Measurements from ENCODE around the gene HSD17B2. TPM values are rescaled to one million over a fixed set of nuclear protein-coding genes. Genes with fewer than 3 reads are reported as not detected.

Gene HSD17B2
- polyA plus RNA-seq, 1 experiment = 14.1 TPM

- TF ChIP-seq, protein P1, sequence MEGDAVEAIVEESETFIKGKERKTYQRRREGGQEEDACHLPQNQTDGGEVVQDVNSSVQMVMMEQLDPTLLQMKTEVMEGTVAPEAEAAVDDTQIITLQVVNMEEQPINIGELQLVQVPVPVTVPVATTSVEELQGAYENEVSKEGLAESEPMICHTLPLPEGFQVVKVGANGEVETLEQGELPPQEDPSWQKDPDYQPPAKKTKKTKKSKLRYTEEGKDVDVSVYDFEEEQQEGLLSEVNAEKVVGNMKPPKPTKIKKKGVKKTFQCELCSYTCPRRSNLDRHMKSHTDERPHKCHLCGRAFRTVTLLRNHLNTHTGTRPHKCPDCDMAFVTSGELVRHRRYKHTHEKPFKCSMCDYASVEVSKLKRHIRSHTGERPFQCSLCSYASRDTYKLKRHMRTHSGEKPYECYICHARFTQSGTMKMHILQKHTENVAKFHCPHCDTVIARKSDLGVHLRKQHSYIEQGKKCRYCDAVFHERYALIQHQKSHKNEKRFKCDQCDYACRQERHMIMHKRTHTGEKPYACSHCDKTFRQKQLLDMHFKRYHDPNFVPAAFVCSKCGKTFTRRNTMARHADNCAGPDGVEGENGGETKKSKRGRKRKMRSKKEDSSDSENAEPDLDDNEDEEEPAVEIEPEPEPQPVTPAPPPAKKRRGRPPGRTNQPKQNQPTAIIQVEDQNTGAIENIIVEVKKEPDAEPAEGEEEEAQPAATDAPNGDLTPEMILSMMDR (IDR thresholded peaks at IDR 0.05; ENCODE audit: low read depth, low read length) = no peak
- H3K4me3 ChIP-seq (ENCODE audit: low read depth, low read length) = no peak overlapping the region
- no peaks in the 10 kb centered on the region for H3K27me3 ChIP-seq (ENCODE audit: control insufficient read depth, insufficient read depth, low read length)
- no peaks in the 10 kb centered on the region for H3K9me3 ChIP-seq (ENCODE audit: control insufficient read depth, insufficient read depth, low read length)
- no peak for DNase-seq (ENCODE audit: low read depth, low spot score)
- ChIA-PET CTCF (no interaction called here), POLR2A (no interaction called here)
- H3K27ac ChIP-seq (ENCODE audit: low read depth, low read length) = no peak overlapping the region
Observed at GRCh38 chr16:82088483-82088882, 53.4 kb downstream of the HSD17B2 start.

GRCh38 chr16:82091241-82091640 lies 56.2 kb downstream of the HSD17B2 start:
- CTCF ChIA-PET = interaction anchor here (0.6 to 1.6 kb wide), 3 partner anchors 59 to 139 kb away, joined by 3 to 4 read pairs (median 4); no protein-coding TSS in a partner anchor

DNA sequence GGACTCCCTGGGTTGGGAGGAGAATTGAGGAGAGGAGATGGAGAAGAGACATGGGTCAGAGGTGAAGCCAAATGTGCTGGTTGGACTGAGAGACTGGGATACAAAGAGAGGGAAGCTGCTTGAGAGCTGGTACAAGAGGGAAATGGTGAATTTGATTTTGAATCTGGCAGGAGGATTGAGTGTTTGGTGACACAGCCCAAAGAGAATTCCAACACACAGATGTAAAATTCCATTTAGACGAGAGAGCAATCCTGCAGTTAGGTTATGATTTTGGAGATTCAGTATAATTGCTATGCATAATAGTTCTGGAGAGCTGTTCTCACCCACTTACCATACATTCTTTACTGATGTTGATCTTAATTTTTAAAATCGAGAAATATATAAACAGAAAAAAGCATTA lies 57.7 kb downstream of the HSD17B2 start:
- H3K27me3 ChIP-seq (ENCODE audit: control insufficient read depth, insufficient read depth, low read length) = no peaks in the 10 kb centered on the region
- no peak overlapping the region for H3K4me3 ChIP-seq (ENCODE audit: low read depth, low read length)
- ChIA-PET CTCF (no interaction called here), POLR2A (no interaction called here)
- no peak for DNase-seq (ENCODE audit: low read depth, low spot score)
- no peak overlapping the region for H3K27ac ChIP-seq (ENCODE audit: low read depth, low read length)
- TF ChIP-seq, protein P1 (IDR thresholded peaks at IDR 0.05; ENCODE audit: low read depth, low read length) = no peak
- no peaks in the 10 kb centered on the region for H3K9me3 ChIP-seq (ENCODE audit: control insufficient read depth, insufficient read depth, low read length)

More at GRCh38 chr16:82091241-82091640, 56.2 kb downstream of the HSD17B2 start:
- Histone ChIP-seq H3K27me3 (ENCODE audit: control insufficient read depth, insufficient read depth, low read length) (no peaks in the 10 kb centered on the region), H3K27ac (ENCODE audit: low read depth, low read length) (peak overlapping the region; percentile 71), H3K4me3 (ENCODE audit: low read depth, low read length) (no peak overlapping the region), H3K9me3 (ENCODE audit: control insufficient read depth, insufficient read depth, low read length) (no peaks in the 10 kb centered on the region)
- TF ChIP-seq, protein P1 (IDR thresholded peaks at IDR 0.05; ENCODE audit: low read depth, low read length) = no peak
- POLR2A ChIA-PET = no interaction called here
- peak; percentile 37 for DNase-seq (ENCODE audit: low read depth, low spot score)

GRCh38 chr16:82093666-82094300 lies 58.7 kb downstream of the HSD17B2 start:
- CTCF ChIA-PET = no interaction called here
- Histone ChIP-seq H3K27ac (ENCODE audit: low read depth, low read length) (no peak overlapping the region), H3K9me3 (ENCODE audit: control insufficient read depth, insufficient read depth, low read length) (no peaks in the 10 kb centered on the region), H3K27me3 (ENCODE audit: control insufficient read depth, insufficient read depth, low read length) (no peaks in the 10 kb centered on the region), H3K4me3 (ENCODE audit: low read depth, low read length) (no peak overlapping the region)
- TF ChIP-seq, protein P1 (IDR thresholded peaks at IDR 0.05; ENCODE audit: low read depth, low read length) = no peak
- POLR2A ChIA-PET = no interaction called here
- DNase-seq (ENCODE audit: low read depth, low spot score) = no peak

DNA sequence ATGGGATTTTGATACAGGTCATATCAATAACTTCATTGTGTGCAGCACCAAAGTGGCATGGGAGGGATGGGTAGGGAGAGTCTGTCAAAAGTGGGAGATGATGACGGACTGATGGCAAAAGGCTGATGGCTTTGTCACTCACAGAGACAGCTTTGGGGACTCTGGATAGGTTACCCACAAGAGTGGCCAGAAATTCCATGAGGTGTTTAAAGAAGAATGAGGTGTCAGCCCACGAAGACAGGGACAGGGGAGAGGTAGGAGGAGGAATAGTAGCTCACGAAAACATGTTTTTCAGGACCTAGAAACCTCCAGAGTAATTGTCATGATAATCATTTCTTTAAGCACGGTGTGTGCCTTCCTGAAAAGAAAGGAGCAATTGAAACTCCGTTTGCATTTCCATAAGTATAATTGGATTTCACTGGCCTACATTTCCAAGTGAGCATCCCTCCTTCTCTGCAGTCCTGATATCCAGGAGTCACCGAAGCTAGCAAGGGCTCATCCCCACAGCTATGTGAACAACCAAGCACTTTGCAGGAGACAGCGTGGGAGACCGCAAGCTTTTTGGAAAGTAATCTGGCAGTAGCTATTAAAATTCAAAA lies 60.0 kb downstream of the HSD17B2 start:
- ChIA-PET POLR2A (no interaction called here), CTCF (no interaction called here)
- TF ChIP-seq, protein P1 (IDR thresholded peaks at IDR 0.05; ENCODE audit: low read depth, low read length) = no peak
- H3K27ac ChIP-seq (ENCODE audit: low read depth, low read length) = no peak overlapping the region
- no peak for DNase-seq (ENCODE audit: low read depth, low spot score)
- no peak overlapping the region for H3K4me3 ChIP-seq (ENCODE audit: low read depth, low read length)
- H3K27me3 ChIP-seq (ENCODE audit: control insufficient read depth, insufficient read depth, low read length) = no peaks in the 10 kb centered on the region
- H3K9me3 ChIP-seq (ENCODE audit: control insufficient read depth, insufficient read depth, low read length) = no peaks in the 10 kb centered on the region

All from AG04450 (cell line).